HG02610 (cell line): ENCODE results near the gene ATP6V0E1.
"Not testable (repeated sequence)": the region's sequence is repeated elsewhere in the genome, so short reads cannot be mapped to it uniquely, and the experiment has no call there.

Experiments used
- ATAC-seq: cut with Tn5 transposase; IDR thresholded peaks from one replicate; pipeline ENCODE4 v1.9.1; 2021; ENCODE audit warnings: mild to moderate bottlenecking, moderate library complexity; ENCODE audit not compliant: unreplicated experiment

ATP6V0E1 gene

GRCh38 chr5:173001229-173001841, 17.8 kb downstream of the ATP6V0E1 start:
- peak; percentile 73 for ATAC-seq

GRCh38 chr5:173003360-173003759, 19.8 kb downstream of the ATP6V0E1 start:
- ATAC-seq = no peak

GRCh38 chr5:173004013-173004412, 20.4 kb downstream of the ATP6V0E1 start:
- no peak for ATAC-seq

- ATAC-seq = no peak
Observed at GRCh38 chr5:173004447-173004846, 20.9 kb downstream of the ATP6V0E1 start.

DNA sequence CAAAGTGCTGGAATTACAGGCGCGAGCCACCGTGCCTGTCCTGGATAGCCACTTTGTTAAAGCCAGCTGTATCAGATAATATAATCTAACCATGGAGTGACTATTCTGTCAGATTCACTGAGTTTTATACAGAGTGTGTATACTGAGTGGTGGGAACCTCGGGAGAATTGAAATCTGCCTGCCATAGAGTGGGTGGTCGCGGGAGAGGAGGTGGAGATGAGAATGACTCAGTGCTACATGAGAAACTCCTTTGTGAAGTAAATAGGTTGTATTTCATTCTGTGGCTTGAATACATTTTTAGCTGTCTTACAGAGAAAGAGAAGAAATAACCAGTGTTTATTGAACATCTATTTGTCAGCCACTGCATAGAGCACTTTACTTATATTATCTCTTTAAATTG, 26.4 kb downstream of the ATP6V0E1 start:
- peak; percentile 59 for ATAC-seq

- ATAC-seq = no peak
Observed at GRCh38 chr5:173010547-173011464, 27.2 kb downstream of the ATP6V0E1 start.

DNA sequence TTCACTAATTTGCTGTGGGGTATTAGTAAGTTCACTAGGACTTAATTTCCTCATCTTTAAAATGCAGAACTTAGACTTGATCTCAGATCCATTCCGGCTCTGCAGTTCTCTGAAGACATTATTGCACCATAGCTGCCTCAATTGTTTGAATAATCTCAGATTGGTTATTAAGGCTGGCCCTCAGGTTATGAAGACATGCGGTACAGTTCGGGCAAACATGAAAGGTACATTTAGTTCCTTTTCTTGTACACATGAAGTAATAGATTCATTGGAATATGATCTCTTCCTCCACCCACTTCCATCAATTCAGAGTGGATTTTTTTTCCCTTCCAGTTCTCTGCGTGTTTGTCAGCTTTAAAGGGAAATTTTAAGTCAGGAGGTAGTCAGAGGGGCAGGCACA, 28.0 kb downstream of the ATP6V0E1 start:
- ATAC-seq = no peak

GRCh38 chr5:173012882-173013281, 29.3 kb downstream of the ATP6V0E1 start:
- ATAC-seq = no peak

DNA sequence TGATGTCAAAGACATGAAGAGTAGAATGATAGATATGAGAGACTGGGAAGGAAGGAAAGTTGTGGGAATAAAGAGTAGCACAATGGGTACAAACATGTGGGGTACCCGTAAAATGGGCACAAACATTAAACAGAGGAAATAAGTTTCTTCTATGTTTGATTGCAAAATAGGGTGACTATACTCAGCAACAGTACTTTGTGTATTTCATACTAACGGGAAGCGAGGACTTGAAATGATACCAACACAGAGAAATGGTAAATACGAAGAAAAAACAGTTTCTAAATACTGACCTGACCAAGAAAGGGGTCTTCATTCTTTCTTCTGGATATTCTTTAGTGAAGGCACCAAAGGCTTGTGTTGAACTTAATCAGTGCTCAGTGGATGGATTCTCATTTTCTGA, 31.1 kb downstream of the ATP6V0E1 start:
- no peak for ATAC-seq

DNA sequence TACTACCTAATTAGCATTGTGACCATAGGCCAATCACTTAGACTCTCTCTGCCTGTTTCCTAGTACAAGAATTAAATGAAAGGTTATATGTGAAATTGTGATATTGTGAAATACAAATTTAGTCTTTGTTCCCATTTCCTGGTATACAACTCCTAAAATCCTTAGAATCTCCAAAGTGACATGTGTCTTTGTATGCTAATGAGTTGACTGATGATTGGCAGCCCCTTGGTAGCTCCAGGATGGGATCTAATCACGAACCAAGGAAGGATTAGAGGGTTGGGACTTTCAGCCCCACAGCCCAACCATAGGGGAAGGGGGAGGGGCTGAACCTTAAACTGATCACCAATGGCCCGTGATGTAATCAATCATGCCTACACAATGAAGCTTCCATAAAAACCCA, 31.6 kb downstream of the ATP6V0E1 start:
- ATAC-seq = no peak

- ATAC-seq = no peak
Observed at GRCh38 chr5:173015598-173016455, 32.3 kb downstream of the ATP6V0E1 start.

- ATAC-seq = no peak
Observed at GRCh38 chr5:173016598-173017046, 33.1 kb downstream of the ATP6V0E1 start.

DNA sequence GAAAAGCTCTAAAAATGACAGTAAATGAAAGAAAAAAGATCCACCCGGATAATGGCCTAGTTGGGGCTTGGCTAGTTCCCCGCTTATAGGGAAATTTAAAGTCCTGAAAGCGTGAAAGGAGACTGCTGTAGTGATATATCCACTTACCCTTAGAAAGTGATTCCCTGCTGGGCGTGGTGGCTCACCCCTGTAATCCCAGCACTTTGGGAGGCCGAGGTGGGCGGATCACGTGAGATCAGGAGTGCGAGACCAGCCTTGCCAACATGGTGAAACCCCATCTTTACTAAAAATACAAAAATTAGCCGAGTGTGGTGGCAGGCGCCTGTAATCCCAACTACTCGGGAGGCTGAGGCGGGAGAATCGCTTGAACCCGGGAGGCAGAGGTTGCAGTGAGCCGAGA, 33.5 kb downstream of the ATP6V0E1 start:
- not testable (repeated sequence) for ATAC-seq

- no peak for ATAC-seq
Observed at GRCh38 chr5:173018358-173018757, 34.8 kb downstream of the ATP6V0E1 start.

DNA sequence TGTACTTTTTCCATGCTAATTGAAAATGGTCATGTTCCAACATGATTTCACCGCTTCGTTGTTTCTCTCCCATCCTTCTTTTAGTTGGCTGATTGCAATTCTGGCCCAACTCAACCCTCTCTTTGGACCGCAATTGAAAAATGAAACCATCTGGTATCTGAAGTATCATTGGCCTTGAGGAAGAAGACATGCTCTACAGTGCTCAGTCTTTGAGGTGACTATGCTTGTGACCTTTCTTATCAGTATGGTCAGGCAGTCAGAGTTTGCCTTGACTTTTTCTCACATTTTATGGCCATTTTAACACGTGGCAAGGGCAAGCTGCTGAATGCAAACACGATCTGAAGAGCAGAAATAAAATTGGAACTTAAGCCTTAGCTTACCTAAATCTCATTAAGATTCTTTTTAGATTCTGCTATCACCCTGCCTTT, 36.6 kb downstream of the ATP6V0E1 start:
- no peak for ATAC-seq

- no peak for ATAC-seq
Observed at GRCh38 chr5:173020643-173021042, 37.1 kb downstream of the ATP6V0E1 start.

GRCh38 chr5:173025651-173026050, 42.1 kb downstream of the ATP6V0E1 start:
- no peak for ATAC-seq

DNA sequence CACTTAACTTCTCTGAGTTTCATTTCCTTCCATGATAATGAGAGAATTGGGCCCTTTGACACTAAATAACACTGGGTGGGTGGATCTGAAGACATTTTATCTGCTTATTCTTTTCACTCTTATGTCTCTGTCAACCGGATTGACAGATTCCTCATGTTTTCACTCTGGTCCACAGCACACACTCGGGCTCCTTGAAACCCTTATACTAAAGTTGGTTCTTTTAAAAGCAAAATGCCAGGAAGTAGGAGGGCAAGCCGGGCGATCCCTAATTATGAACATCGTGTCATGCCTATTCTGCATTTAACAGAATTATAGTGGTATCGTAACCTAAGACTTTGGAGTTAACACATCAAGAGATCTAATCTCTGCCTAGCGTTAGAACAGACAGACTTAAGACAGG, 44.3 kb downstream of the ATP6V0E1 start:
- ATAC-seq = no peak

GRCh38 chr5:173028811-173029327, 45.3 kb downstream of the ATP6V0E1 start:
- ATAC-seq = no peak

GRCh38 chr5:173029499-173029921, 45.9 kb downstream of the ATP6V0E1 start:
- ATAC-seq = no peak

GRCh38 chr5:173032096-173032495, 48.5 kb downstream of the ATP6V0E1 start:
- not testable (repeated sequence) for ATAC-seq
